Testis (tissue), 3 donors: ENCODE results near the gene SPATA20. TPM values are rescaled to one million over a fixed set of nuclear protein-coding genes. Genes with fewer than 3 reads are reported as not detected.

Source experiments
- DNase-seq: peaks from one replicate; pipeline ENCODE4 v3.0.0-alpha.2; 2019
- H3K27ac ChIP-seq, 2 donors: fragments of 200-600 bp; sonication (generic); one replicate each; pipeline ENCODE4 v1.5.1; 2019
- H3K27me3 ChIP-seq: fragments of 200-600 bp; sonication (generic); one replicate; pipeline ENCODE4 v1.5.1; 2019
- H3K36me3 ChIP-seq: fragments of 200-600 bp; sonication (generic); one replicate; pipeline ENCODE4 v1.5.1; 2017; ENCODE audit warnings: low read depth; ENCODE audit errors: missing control alignments
- H3K4me1 ChIP-seq: fragments of 200-600 bp; sonication (generic); one replicate; pipeline ENCODE4 v1.5.1; 2019
- H3K4me3 ChIP-seq, 2 donors: fragments of 200-600 bp; sonication (generic); one replicate each; pipeline ENCODE4 v1.5.1; 2017 to 2019
- H3K9me3 ChIP-seq: fragments of 200-600 bp; sonication (generic); one replicate; pipeline ENCODE4 v1.5.1; 2017
- POLR2A ChIP-seq: fragments of 450-650 bp; IDR thresholded peaks from one replicate; pipeline ENCODE4 v1.6.1; 2017; ENCODE audit warnings: antibody characterized with exemption, mild to moderate bottlenecking, moderate library complexity
- WGBS, 2 donors: methylation state at CpG; one replicate each; pipeline ENCODE4 v1.1.5; 2018; 5-methylcytosine and 5-hydroxymethylcytosine counted together
- intact Hi-C: fragments of 100-400 bp; cut with DNase I; formaldehyde crosslinking; loops from one replicate; pipeline ENCODE4 v1.15.1; 2023; ENCODE audit warnings: low total_unique reads
- polyA plus RNA-seq: library from polyadenylated mRNA; stranded (reverse); fragments of 350-450 nt; fragmentation: Illumina TruSeq; extraction: RNeasy Lipid Tissue Mini Kit (QIAGEN cat#74804); gene quantifications from one replicate; pipeline ENCODE4 v1.2.3, GENCODE V29; 2014; ENCODE audit warnings: low read depth, low replicate concordance; ENCODE audit not compliant: insufficient read depth
- total RNA-seq, 2 donors: library from RNA; depleted of rRNA; stranded (reverse); fragments of >200 nt; gene quantifications; one replicate each; pipeline ENCODE4 v1.2.3, GENCODE V29; 2016
- TF ChIP-seq, protein P1 (sequence below), 3 experiments: fragments of 450-650 bp in 2 of 3; fragments of 200-600 bp in 1 of 3; sonication (generic) in 1 of 3; IDR thresholded peaks; one replicate each; pipeline ENCODE4 v1.5.1; 2016 to 2019; ENCODE audit warnings: antibody characterized with exemption in 3 of 3, mild to moderate bottlenecking in 2 of 3, moderate library complexity in 1 of 3

SPATA20 gene
- total and polyA plus RNA-seq, 3 donors from 2014 or later, result 207 to 338 (median 264) TPM

DNA sequence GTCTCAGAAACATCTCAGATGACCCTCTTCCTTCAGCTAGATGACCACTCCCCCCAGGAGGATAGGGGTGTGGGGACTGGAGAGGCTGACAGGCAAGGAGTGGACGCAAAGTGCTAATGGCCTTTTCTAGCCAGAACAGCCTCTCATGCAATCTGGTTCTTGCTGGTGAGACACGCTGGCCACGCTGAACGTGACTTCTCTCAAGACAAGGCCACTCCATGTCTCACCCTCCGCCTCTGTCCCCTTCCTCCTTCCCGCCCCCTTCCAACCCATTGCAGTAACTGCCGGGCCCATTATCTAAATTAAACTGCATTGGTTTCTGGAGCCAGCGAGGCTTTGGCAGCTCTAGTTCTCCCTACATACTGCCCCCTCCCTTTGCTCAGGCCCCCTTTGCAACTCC is 23.1 kb downstream of the SPATA20 start:
- Histone ChIP-seq H3K27ac (no peak overlapping the region), H3K36me3 (no peaks in the 10 kb centered on the region), H3K9me3 (no peaks in the 10 kb centered on the region), H3K4me1 (no peaks in the 10 kb centered on the region), H3K4me3 (no peak overlapping the region), H3K27me3 (no peaks in the 10 kb centered on the region)
- no peak for TF ChIP-seq POLR2A
- TF ChIP-seq, protein P1, sequence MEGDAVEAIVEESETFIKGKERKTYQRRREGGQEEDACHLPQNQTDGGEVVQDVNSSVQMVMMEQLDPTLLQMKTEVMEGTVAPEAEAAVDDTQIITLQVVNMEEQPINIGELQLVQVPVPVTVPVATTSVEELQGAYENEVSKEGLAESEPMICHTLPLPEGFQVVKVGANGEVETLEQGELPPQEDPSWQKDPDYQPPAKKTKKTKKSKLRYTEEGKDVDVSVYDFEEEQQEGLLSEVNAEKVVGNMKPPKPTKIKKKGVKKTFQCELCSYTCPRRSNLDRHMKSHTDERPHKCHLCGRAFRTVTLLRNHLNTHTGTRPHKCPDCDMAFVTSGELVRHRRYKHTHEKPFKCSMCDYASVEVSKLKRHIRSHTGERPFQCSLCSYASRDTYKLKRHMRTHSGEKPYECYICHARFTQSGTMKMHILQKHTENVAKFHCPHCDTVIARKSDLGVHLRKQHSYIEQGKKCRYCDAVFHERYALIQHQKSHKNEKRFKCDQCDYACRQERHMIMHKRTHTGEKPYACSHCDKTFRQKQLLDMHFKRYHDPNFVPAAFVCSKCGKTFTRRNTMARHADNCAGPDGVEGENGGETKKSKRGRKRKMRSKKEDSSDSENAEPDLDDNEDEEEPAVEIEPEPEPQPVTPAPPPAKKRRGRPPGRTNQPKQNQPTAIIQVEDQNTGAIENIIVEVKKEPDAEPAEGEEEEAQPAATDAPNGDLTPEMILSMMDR (IDR thresholded peaks at IDR 0.05), result no peak
- WGBS, 2 donors, result 83 to 93% methylated on average over 8 of the region's 8 CpGs
- intact Hi-C loops, result no loop called here
- no peak for DNase-seq

GRCh38 chr17:50570528-50570927 is 23.6 kb downstream of the SPATA20 start:
- TF ChIP-seq, protein P1 (IDR thresholded peaks at IDR 0.05), result no peak
- no peak for TF ChIP-seq POLR2A
- no peaks in the 10 kb centered on the region for H3K27me3 ChIP-seq
- intact Hi-C loops, result no loop called here
- no peaks in the 10 kb centered on the region for H3K9me3 ChIP-seq
- no peaks in the 10 kb centered on the region for H3K36me3 ChIP-seq
- no peaks in the 10 kb centered on the region for H3K4me1 ChIP-seq
- no peak for DNase-seq
- no peak overlapping the region for H3K27ac ChIP-seq
- WGBS, 2 donors, result 94 to 96% methylated on average over 5 to 7 of the region's 7 CpGs
- no peak overlapping the region for H3K4me3 ChIP-seq

- Histone ChIP-seq H3K36me3 (no peaks in the 10 kb centered on the region), H3K27ac (no peak overlapping the region), H3K4me3 (no peak overlapping the region), H3K4me1 (no peaks in the 10 kb centered on the region), H3K9me3 (no peaks in the 10 kb centered on the region), H3K27me3 (no peaks in the 10 kb centered on the region)
- TF ChIP-seq, protein P1 (IDR thresholded peaks at IDR 0.05), result no peak
- no peak for TF ChIP-seq POLR2A
- DNase-seq, result no peak
- intact Hi-C loops, result no loop called here
- 93 to 96% methylated on average over 16 to 19 of the region's 19 CpGs for WGBS, 2 donors
These were observed 24.7 kb downstream of the SPATA20 start for GRCh38 chr17:50571681-50572080.

- H3K27ac ChIP-seq, result no peak overlapping the region
- no peaks in the 10 kb centered on the region for H3K4me1 ChIP-seq
- no peak overlapping the region for H3K4me3 ChIP-seq
- no peaks in the 10 kb centered on the region for H3K27me3 ChIP-seq
- no peak for DNase-seq
- intact Hi-C loops, result no loop called here
- TF ChIP-seq POLR2A, result no peak
- TF ChIP-seq, protein P1 (IDR thresholded peaks at IDR 0.05), result no peak
- no peaks in the 10 kb centered on the region for H3K9me3 ChIP-seq
- no peaks in the 10 kb centered on the region for H3K36me3 ChIP-seq
- 97 to 100% methylated on average over 1 to 20 of the region's 20 CpGs for WGBS, 2 donors
These were observed 25.6 kb downstream of the SPATA20 start for GRCh38 chr17:50572541-50572940.

- no peak overlapping the region for H3K4me3 ChIP-seq
- TF ChIP-seq, protein P1 (IDR thresholded peaks at IDR 0.05), result no peak
- TF ChIP-seq POLR2A, result no peak
- DNase-seq, result no peak
- H3K9me3 ChIP-seq, result no peaks in the 10 kb centered on the region
- no peak overlapping the region for H3K27ac ChIP-seq
- H3K27me3 ChIP-seq, result no peaks in the 10 kb centered on the region
- intact Hi-C loops, result no loop called here
- no peaks in the 10 kb centered on the region for H3K36me3 ChIP-seq
- no peaks in the 10 kb centered on the region for H3K4me1 ChIP-seq
- WGBS, 2 donors, result 91 to 97% methylated on average over 12 of the region's 12 CpGs
These were observed 27.1 kb downstream of the SPATA20 start for GRCh38 chr17:50573866-50574611.
